Psoas muscle (tissue), 8 donors: ENCODE results near the gene GRHL1. TPM values are rescaled to one million over a fixed set of nuclear protein-coding genes. Genes with fewer than 3 reads are reported as not detected.

ENCODE experiments used
- ATAC-seq, 4 donors: fragments of 200-7000 bp; cut with Tn5 transposase; one replicate each; pipeline ENCODE4 v1.9.1; 2020; ENCODE audit warnings: moderate library complexity in 3 of 4, mild to moderate bottlenecking in 2 of 4
- DNase-seq, 2 donors: peaks; one replicate each; pipeline ENCODE4 v3.0.0-alpha.2; 2020
- H3K27ac ChIP-seq: fragments of 200-600 bp; one replicate; pipeline ENCODE4 v1.8.0; 2022
- H3K27me3 ChIP-seq, 3 donors: fragments of 200-600 bp in 1 of 3; one replicate each; pipeline versions ENCODE4 v1.6.1 to v1.8.0; 2013 to 2022; ENCODE audit warnings: low read length in 2 of 3, mild to moderate bottlenecking in 2 of 3, moderate library complexity in 1 of 3; ENCODE audit not compliant: insufficient read depth in 3 of 3
- H3K36me3 ChIP-seq, 2 donors: fragments of 200-600 bp in 1 of 2; one replicate each; pipeline versions ENCODE4 v1.6.1 to v1.8.0; 2013 to 2022; ENCODE audit warnings: low read depth in 1 of 2, mild to moderate bottlenecking in 1 of 2, moderate library complexity in 1 of 2; ENCODE audit not compliant: insufficient read depth in 1 of 2
- H3K4me1 ChIP-seq: fragments of 200-600 bp; one replicate; pipeline ENCODE4 v1.8.0; 2022
- H3K4me3 ChIP-seq: fragments of 200-600 bp; one replicate; pipeline ENCODE4 v1.8.0; 2022; ENCODE audit warnings: mild to moderate bottlenecking
- H3K9me3 ChIP-seq: fragments of 200-600 bp; one replicate; pipeline ENCODE4 v1.8.0; 2022
- CTCF ChIP-seq: fragments of 200-600 bp; IDR thresholded peaks from one replicate; pipeline ENCODE4 v1.8.0; 2022; ENCODE audit warnings: antibody characterized with exemption
- WGBS, 3 donors: extraction: QIAGEN DNeasy Blood & Tissue Kit; methylation state at CpG; one replicate each; pipeline versions ENCODE4 v1.1.6 to v1.1.7; 2013; 5-methylcytosine and 5-hydroxymethylcytosine counted together
- intact Hi-C, 2 donors: fragments of 100-400 bp; cut with DNase I; formaldehyde crosslinking; loops; one replicate each; pipeline versions ENCODE4 v1.11.0 to v1.14.2; 2022
- polyA plus RNA-seq, 3 donors: library from polyadenylated mRNA; stranded (reverse); fragments of 200-250 nt; gene quantifications; one replicate each; pipeline ENCODE4 v1.2.3, GENCODE V29; 2013
- total RNA-seq, 4 donors: library from RNA; stranded (reverse); fragmentation: NEBNext Ultra II Directional in 2 of 4; extraction: Animal tissue kit (Norgen Biotek cat#: 25700) in 2 of 4; gene quantifications; one replicate each; pipeline versions ENCODE4 v1.2.1 to v1.2.4, GENCODE V29; 2021 to 2023
- donor health status: healthy with polysubstance abuse.
- donor health status: DM: no; HTN: no; CAD: no; lungs with moderate emphysema.
- donor health status: Bipolar disorder and iron deficiency.
- donor health status: healthy.
- donor health status: DM: yes; HTN: yes; CAD: no.
- donor health status: DM: no; HTN: no; CAD: no.
- donor health status: DM: no; HTN: no; CAD: no.
- donor health status: DM: yes; HTN: yes; CAD: no.

The GRHL1 gene
- total and polyA plus RNA-seq, 7 donors = 0.38 to 1.2 (median 0.63) TPM

DNA sequence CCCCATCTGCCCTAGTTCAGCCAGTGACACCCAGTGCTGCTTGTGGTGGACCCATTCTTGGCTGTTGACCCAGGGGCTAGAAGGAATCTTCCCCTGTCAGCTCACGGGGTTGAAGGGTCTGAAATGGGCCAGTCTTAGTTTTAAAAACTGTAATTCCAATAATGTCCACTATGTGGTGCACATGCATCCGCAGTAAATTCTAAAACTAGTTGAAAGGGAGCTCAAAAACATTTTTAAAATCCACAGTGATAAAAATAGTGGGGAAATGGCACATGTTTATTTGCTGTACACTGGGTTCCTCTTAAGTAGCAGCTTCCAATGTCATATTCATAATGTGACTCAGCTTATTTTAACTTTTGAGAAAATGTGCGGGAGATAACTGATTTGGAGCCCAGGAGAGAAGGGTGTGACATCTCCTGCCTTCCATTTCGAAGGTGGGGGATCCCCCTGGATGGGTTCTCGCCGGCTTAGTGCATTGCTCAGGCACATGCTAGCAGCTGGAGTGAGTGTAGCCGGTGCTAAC, 32.8 kb downstream of the GRHL1 start:
- H3K4me1 ChIP-seq = peaks cover 19% of the 10 kb centered on the region
- 9 to 21% (median 15%) methylated on average over 7 of the region's 7 CpGs for WGBS, 3 donors
- no peaks in the 10 kb centered on the region for H3K27me3 ChIP-seq
- DNase-seq (no peak), ATAC-seq (peak; percentile 66 to 85 (median 71))
- intact Hi-C loops = loop anchor here in 1 of 2 donors (2.0 to 10.0 kb wide), 2 partner anchors 65 to 451 kb away; no protein-coding TSS in a partner anchor
- no peaks in the 10 kb centered on the region for H3K9me3 ChIP-seq
- peaks cover 0 to 3% of the 10 kb centered on the region in 2 donors for H3K36me3 ChIP-seq
- H3K4me3 ChIP-seq = no peak overlapping the region
- no peak overlapping the region for H3K27ac ChIP-seq
- TF ChIP-seq CTCF = peak; percentile 85

- Histone ChIP-seq H3K9me3 (no peaks in the 10 kb centered on the region), H3K4me1 (peaks cover 19% of the 10 kb centered on the region), H3K36me3 (peaks cover 0 to 3% of the 10 kb centered on the region in 2 donors), H3K27ac (peak overlapping the region; percentile 15), H3K4me3 (no peak overlapping the region), H3K27me3 (no peaks in the 10 kb centered on the region)
- 53 to 67% (median 64%) methylated on average over 6 of the region's 6 CpGs for WGBS, 3 donors
- TF ChIP-seq CTCF = no peak
- intact Hi-C loops = loop anchor here in 1 of 2 donors (2.0 to 10.0 kb wide), 3 partner anchors 42 to 450 kb away; no protein-coding TSS in a partner anchor
- ATAC-seq = no peak
- no peak for DNase-seq
Measured at GRCh38 chr2:9984871-9985480, 33.5 kb downstream of the GRHL1 start.

DNA sequence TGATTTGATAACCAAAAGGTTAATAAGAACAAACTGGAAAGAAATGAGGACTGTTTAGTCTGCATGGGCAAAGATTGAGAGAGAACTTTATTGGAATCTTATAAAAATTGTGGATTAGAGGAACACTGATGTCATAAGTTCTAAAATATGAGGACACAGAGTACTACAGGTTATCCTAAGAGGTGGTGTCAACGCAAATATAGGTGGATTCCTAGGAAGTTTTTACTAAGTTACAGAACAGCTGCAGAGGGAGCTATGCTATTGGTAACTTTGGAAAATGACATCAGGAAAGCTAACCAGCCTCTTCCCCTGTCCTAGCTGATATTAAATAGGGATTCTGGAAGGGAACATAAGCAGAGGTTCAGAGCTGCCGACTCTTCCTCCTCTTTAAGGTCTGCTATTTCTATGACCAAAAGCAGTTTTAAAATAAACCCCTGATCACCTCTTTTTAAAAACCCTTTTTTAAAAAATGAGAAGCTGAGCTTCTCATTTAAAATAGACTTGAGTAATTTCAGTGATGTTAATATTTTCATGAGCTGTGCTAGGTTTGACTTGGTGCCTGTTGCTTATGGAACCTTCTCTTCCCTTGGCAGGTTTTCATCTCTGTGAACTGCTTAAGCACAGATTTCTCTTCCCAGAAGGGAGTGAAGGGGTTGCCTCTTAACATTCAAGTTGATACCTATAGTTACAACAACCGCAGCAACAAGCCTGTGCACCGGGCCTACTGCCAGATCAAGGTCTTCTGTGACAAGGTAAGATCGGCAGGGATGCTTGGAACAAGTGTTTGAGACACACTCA, 34.2 kb downstream of the GRHL1 start:
- H3K4me1 ChIP-seq = peaks cover 19% of the 10 kb centered on the region
- H3K36me3 ChIP-seq = peaks cover 0 to 3% of the 10 kb centered on the region in 2 donors
- H3K27me3 ChIP-seq = no peaks in the 10 kb centered on the region
- H3K4me3 ChIP-seq = no peak overlapping the region
- H3K9me3 ChIP-seq = no peaks in the 10 kb centered on the region
- H3K27ac ChIP-seq = peak overlapping the region; percentile 7
- TF ChIP-seq CTCF = no peak
- peak in 1 of 4 donors; percentile 55 for ATAC-seq
- 75 to 90% (median 85%) methylated on average over 5 of the region's 5 CpGs for whole genome bisulfite sequencing, 3 donors
- DNase-seq = no peak
- intact Hi-C loops = loop anchor here in 1 of 2 donors (2.0 to 10.0 kb wide), 3 partner anchors 42 to 449 kb away; no protein-coding TSS in a partner anchor

DNA sequence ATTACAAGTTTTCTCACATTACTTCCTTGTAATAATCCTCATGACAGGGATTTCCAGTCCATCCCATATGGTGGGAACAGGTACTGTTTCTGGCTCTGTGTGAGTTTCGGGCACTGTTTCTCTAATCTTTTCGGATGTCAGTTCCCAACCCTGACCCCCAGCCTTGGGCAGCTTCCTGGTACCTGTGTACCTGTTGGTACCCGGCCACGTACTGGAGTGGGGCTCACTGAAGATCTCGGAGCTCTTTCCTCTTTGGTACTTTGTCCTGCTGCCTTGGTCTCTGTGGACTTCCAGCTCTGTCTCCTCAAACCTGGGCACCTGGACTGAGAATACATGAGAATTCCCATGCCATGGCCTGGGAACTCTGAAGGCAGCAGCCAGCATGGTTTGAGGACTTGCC, 36.8 kb downstream of the GRHL1 start:
- Histone ChIP-seq H3K4me1 (peaks cover 16% of the 10 kb centered on the region), H3K9me3 (no peaks in the 10 kb centered on the region), H3K4me3 (no peak overlapping the region), H3K36me3 (peaks cover 0 to 7% of the 10 kb centered on the region in 2 donors), H3K27ac (no peak overlapping the region), H3K27me3 (no peaks in the 10 kb centered on the region)
- ATAC-seq = no peak
- no peak for TF ChIP-seq CTCF
- 97 to 98% (median 98%) methylated on average over 5 of the region's 5 CpGs for WGBS, 3 donors
- intact Hi-C loops = loop anchor here in 1 of 2 donors (5.0 to 10.0 kb wide), 2 partner anchors 39 to 446 kb away; no protein-coding TSS in a partner anchor
- DNase-seq = no peak
